ENCODE results near the gene RAPGEF4.

RAPGEF4 gene

DNA sequence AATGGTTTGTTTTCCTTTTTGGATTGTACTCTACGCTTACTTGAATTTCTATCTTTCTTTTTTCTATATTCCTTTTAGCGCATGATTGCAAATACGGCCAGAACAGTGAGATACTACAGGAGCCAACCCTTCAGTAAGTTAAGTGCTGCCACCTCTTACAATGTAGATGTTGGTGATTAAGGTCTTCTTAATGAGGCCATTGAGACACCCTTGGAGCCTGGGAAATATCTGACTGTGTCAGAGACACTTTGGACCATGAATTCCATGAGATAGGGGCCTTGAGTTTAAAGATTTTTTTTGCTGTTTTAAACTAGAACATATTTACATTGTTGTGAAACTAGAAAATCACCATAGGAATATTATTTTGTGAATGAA, 312.9 kb downstream of the RAPGEF4 start:
- TF ChIP-seq GATA3 (IDR thresholded peaks at IDR 0.05; ENCODE audit: low read depth, low read length), result no peak
- no peak for TF ChIP-seq GATA2 (IDR thresholded peaks at IDR 0.05; ENCODE audit: low read depth, low read length)

- no peak for TF ChIP-seq GATA3 (IDR thresholded peaks at IDR 0.05; ENCODE audit: low read depth, low read length)
- TF ChIP-seq GATA2 (IDR thresholded peaks at IDR 0.05; ENCODE audit: low read depth, low read length), result no peak
Observed at GRCh38 chr2:173048897-173049661, 313.4 kb downstream of the RAPGEF4 start.

DNA sequence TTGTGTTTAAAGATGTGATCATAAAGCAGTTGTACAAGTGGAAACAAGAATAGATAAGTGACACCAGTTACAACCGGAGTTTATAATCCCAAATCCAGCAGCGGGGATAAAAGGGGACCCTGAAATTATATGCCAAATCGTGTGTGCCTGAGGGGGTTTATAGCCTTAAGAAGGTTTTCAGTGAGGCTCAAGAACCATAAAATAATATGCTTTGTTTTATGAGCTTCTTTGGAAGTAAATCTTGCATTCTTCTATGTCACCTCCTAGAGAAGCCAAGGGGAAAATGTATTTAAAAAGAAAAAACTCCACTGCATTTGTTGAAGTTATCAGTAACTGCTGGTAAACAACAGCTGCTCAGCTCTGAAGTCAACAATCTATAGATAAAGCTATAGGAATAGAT, 314.2 kb downstream of the RAPGEF4 start:
- TF ChIP-seq GATA3 (IDR thresholded peaks at IDR 0.05; ENCODE audit: low read depth, low read length) (no peak), GATA2 (IDR thresholded peaks at IDR 0.05; ENCODE audit: low read depth, low read length) (no peak)

DNA sequence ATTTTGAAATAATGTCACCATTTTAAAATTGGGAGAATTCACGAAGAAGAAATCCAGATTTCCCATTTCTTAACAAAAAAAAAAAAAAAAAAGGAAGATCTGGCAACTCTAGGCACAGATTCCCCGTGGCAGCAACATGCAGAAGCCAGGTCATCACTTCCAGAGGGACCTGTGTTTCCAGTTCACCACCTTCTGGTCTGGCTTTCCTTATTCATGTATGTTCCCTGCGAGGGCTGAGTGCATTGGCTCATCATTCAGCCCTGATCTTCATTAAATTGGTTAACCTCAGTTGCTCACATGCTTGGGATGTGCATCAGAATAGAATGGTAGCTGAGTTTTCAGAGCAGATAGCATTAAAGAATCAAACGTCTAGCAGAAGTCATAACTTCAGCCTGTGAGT, 315.0 kb downstream of the RAPGEF4 start:
- no peak for TF ChIP-seq GATA2 (IDR thresholded peaks at IDR 0.05; ENCODE audit: low read depth, low read length)
- no peak for TF ChIP-seq GATA3 (IDR thresholded peaks at IDR 0.05; ENCODE audit: low read depth, low read length)

DNA sequence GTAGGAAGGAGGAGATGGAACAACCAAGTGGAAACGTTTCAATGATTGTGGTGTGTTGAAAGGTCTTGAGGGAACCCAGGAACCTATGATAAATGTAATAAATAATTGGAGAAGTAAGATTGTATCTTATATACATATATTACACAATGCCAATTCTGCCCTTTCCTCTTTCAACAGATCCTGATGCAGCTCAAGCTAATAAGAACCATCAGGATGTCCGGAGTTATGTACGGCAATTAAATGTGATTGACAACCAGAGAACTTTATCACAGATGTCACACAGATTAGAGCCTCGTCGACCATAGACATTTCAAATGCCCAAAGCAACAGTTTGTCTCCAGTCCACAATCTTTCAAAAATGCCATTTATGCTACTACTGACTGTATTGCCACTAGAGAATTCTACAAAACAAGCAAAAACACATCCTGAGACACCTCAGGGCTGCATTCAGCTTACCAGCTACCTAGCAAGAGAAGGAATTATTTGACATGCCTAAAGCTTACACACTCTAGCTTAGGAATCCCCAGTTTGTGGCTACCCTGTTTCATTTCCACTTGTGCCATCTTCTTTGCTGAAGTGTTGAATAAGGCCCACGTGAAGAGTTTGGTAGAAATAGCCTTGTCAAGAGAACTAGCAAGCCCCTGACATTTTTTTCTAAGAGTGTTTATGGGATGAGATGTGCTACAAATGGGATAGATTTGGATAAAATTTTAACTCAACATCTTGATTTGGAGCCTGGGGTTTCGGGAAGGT, 316.0 kb downstream of the RAPGEF4 start:
- TF ChIP-seq GATA3 (IDR thresholded peaks at IDR 0.05; ENCODE audit: low read depth, low read length), result no peak
- TF ChIP-seq GATA2 (IDR thresholded peaks at IDR 0.05; ENCODE audit: low read depth, low read length), result no peak

- TF ChIP-seq GATA3 (IDR thresholded peaks at IDR 0.05; ENCODE audit: low read depth, low read length) (no peak), GATA2 (IDR thresholded peaks at IDR 0.05; ENCODE audit: low read depth, low read length) (no peak)
Observed at GRCh38 chr2:173053043-173053699, 317.5 kb downstream of the RAPGEF4 start.

DNA sequence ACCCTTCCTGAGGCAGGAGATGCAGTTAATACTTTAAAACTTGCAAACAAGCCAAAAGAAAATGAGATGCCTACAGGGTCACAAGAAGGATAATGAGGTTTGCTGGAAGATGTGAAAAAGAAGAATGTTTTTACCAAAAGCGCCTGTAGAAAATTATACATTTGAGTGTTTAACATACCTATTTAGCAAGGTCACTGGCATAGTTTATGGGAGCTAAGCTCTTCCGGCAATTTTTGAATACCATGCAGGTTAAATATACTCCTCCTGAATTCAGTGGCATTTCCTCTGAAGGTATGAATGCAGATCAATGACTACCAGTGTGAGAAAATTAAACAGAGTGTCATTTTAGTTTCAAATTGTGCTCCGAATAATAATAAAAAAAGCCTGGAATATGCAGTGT, 318.8 kb downstream of the RAPGEF4 start:
- no peak for TF ChIP-seq GATA2 (IDR thresholded peaks at IDR 0.05; ENCODE audit: low read depth, low read length)
- no peak for TF ChIP-seq GATA3 (IDR thresholded peaks at IDR 0.05; ENCODE audit: low read depth, low read length)

DNA sequence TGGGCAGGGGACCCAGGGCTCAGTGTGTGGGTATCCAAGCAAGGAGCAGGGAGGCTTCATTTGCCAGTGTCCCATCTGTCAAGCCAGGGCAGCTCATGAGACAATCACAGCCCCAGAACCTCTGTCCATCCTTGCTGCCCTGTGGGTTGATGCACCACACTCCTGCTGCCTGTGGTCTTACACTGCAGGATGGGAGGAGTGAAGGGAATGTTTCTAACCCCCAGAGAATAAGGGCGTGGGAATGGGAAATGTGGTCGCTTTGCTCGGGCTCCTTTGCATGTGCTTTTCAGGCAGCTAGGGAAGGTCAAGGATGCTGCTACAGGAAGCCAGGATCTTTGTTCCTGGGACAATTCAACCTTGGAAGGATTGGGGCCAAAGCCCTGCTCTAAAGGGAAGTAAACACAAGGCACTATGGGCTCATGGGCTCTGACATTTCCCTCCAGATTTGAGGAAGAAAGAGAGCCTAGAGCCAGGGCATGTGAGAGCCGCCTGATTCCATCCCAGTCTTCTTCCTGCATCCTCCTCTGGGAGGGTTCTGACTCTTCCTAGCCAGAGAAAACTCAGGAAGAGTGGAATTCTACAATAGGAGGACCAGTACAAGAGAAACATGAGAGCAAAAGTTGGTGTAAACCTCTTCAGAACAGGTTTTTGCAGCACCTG, 321.2 kb downstream of the RAPGEF4 start:
- TF ChIP-seq GATA3 (IDR thresholded peaks at IDR 0.05; ENCODE audit: low read depth, low read length) (no peak), GATA2 (IDR thresholded peaks at IDR 0.05; ENCODE audit: low read depth, low read length) (no peak)

DNA sequence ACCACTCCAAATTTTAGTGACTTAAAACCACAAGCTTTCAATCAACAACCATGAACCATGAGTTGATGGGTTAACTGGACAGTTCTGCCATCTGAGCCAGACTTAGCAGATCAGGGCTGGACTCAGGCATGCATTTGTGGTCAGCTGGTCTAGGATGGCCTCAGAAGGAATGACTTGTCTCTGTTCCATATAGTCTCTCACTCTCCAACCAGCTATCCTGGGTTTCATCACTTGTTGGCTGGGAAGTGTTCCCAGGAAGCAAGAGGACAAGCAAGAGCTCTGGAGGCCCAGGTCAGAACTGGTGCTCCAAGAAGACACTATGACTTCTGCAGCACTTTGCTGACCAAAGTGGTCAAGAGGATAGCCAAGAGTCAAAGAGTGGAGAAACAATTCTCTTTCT, 322.5 kb downstream of the RAPGEF4 start:
- TF ChIP-seq GATA2 (IDR thresholded peaks at IDR 0.05; ENCODE audit: low read depth, low read length) (no peak), GATA3 (IDR thresholded peaks at IDR 0.05; ENCODE audit: low read depth, low read length) (no peak)

DNA sequence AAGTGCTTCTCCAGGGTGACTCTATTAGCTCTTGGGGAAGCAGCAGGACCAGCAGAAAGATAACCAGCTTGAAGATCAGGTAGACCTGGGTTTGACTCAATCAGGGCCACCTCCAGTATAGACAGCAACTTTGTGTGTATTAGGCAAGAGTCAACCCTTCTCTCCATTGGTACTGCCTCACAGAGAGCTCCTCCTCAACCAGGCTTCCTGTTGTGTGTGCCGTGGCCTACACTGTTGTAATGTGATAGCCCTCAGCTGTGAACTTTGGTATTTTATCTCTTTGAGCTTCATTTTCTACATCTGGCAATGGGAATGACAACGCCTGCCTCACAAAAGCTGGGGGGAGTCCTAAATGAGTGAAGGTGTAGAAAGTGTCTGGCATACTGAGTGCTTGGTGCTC, 323.0 kb downstream of the RAPGEF4 start:
- TF ChIP-seq GATA2 (IDR thresholded peaks at IDR 0.05; ENCODE audit: low read depth, low read length) (no peak), GATA3 (IDR thresholded peaks at IDR 0.05; ENCODE audit: low read depth, low read length) (no peak)

DNA sequence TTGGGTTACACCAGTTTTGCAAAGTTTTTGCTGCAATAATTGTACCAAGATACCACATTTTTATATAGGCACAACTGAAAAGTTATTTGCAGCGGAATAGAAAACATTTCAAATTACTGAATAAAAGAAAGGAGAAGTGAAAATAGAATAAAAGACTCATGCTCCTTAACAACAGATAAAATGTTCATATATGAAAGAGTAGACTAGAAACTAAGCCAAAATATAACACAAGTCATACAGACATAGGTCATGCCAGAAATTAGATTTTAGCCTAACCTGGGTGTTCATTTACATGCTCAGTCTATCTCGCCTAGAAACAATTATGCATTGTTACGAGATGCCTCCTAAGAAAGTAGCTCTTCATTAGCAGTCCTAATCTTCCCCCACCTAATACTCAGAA, 323.6 kb downstream of the RAPGEF4 start:
- TF ChIP-seq GATA3 (IDR thresholded peaks at IDR 0.05; ENCODE audit: low read depth, low read length), result no peak
- TF ChIP-seq GATA2 (IDR thresholded peaks at IDR 0.05; ENCODE audit: low read depth, low read length), result no peak

- TF ChIP-seq GATA3 (IDR thresholded peaks at IDR 0.05; ENCODE audit: low read depth, low read length) (no peak), GATA2 (IDR thresholded peaks at IDR 0.05; ENCODE audit: low read depth, low read length) (no peak)
Observed at GRCh38 chr2:173059971-173060461, 324.4 kb downstream of the RAPGEF4 start.

DNA sequence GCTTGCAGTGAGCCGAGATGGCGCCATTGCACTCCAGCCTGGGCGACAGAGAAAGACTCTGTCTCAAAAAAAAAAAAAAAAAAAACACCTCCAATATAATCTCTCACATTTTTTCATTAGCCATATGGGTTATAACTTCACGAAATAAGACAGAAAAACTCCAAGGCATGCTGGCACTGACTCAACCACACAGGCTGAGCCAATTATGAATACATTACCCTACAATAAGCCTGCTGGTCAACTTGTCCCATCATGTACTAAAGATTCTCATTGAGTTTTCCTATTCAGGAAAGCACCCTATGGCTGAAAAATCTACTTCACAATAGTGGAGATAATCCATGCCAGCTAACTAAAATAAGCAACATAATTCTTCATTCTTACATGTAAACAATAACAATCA, 327.2 kb downstream of the RAPGEF4 start:
- TF ChIP-seq GATA2 (IDR thresholded peaks at IDR 0.05; ENCODE audit: low read depth, low read length) (no peak), GATA3 (IDR thresholded peaks at IDR 0.05; ENCODE audit: low read depth, low read length) (no peak)
